Endothelial cell of umbilical vein (primary cell): Measurements from ENCODE around the gene HOXD3. TPM values are rescaled to one million over a fixed set of nuclear protein-coding genes. Genes with fewer than 3 reads are reported as not detected.

Experiments
- BruUV-seq: library from RNA; stranded (reverse); fragments of 400-500 nt; replicated peaks from 2 replicates; lab custom pipeline; 2021; lab: Mats Ljungman, UMichigan
- CTCF ChIA-PET: fragments of 300-600, 350-600 bp; sonication (Branson Sonifier 250); formaldehyde crosslinking; loops from one replicate; lab custom pipeline; 2021; ENCODE audit warnings: antibody characterized with exemption, inconsistent platforms; lab: Charles Lee
- POLR2A ChIA-PET: fragments of 300-600, 350-600 bp; sonication (Branson Sonifier 250); formaldehyde crosslinking; loops from one replicate; lab custom pipeline; 2021; ENCODE audit warnings: antibody characterized with exemption, inconsistent platforms; lab: Charles Lee
- DNase-seq: peaks from one replicate; pipeline ENCODE4 v3.0.0-alpha.2; 2011; ENCODE audit warnings: low read depth, low spot score
- FAIRE-seq: peaks from 2 replicates; lab custom pipeline; 2011; peaks lifted over from hg19 to GRCh38; lab: Jason Lieb, UNC
- H2AFZ ChIP-seq: 2 replicates; pipeline ENCODE4 v1.6.0; 2012; ENCODE audit warnings: low read depth, low read length, control low read depth, inconsistent platforms
- H3K27ac ChIP-seq: 2 replicates; pipeline ENCODE4 v1.5.1; 2011; ENCODE audit warnings: low read depth, mild to moderate bottlenecking, control low read depth, low read length, moderate library complexity; ENCODE audit not compliant: insufficient read depth
- H3K27me3 ChIP-seq, 2 experiments: 2 replicates each; pipeline versions ENCODE4 v1.6.0 to v1.6.1; 2011; ENCODE audit warnings: low read length in 2 of 2, mixed read lengths in 1 of 2; ENCODE audit not compliant: control insufficient read depth in 2 of 2, insufficient read depth in 2 of 2
- H3K36me3 ChIP-seq, 2 experiments: 2 replicates in 1 of 2; 3 replicates in 1 of 2; pipeline ENCODE4 v1.5.1; 2011; ENCODE audit warnings: low read length in 2 of 2, mild to moderate bottlenecking in 1 of 2, moderate library complexity in 1 of 2; ENCODE audit not compliant: control insufficient read depth in 2 of 2, insufficient read depth in 2 of 2; ENCODE audit errors: extremely low read depth in 1 of 2
- H3K4me1 ChIP-seq: 3 replicates; pipeline ENCODE4 v1.5.1; 2011; ENCODE audit warnings: mild to moderate bottlenecking, low read length; ENCODE audit not compliant: control insufficient read depth, insufficient read depth; ENCODE audit errors: extremely low read depth
- H3K4me2 ChIP-seq: 2 replicates; pipeline ENCODE4 v1.6.1; 2011; ENCODE audit warnings: low read length, control low read depth, mixed read lengths; ENCODE audit not compliant: insufficient read depth
- H3K4me3 ChIP-seq, 3 experiments: fragments of 200-600 bp in 1 of 3; sonication (generic), shearing (Covaris generic) in 1 of 3; replicated peaks in 1 of 3; 2 replicates each; pipeline ENCODE4 v1.5.1; 2011 to 2016; ENCODE audit warnings: control low read depth in 3 of 3, low read length in 3 of 3, mild to moderate bottlenecking in 2 of 3, inconsistent platforms in 1 of 3, low read depth in 1 of 3, moderate library complexity in 1 of 3; ENCODE audit not compliant: insufficient read depth in 1 of 3
- H3K79me2 ChIP-seq: 2 replicates; pipeline ENCODE4 v1.6.0; 2012; ENCODE audit warnings: low read length, inconsistent platforms; ENCODE audit not compliant: control insufficient read depth, insufficient read depth
- H3K9ac ChIP-seq: replicated peaks from 2 replicates; pipeline ENCODE3; 2011; ENCODE audit warnings: low read length, control low read depth; ENCODE audit not compliant: insufficient read depth; ENCODE audit errors: extremely low read depth
- H3K9me1 ChIP-seq: replicated peaks from 3 replicates; pipeline ENCODE4 v1.6.0; 2011; ENCODE audit warnings: mild to moderate bottlenecking, low read length; ENCODE audit not compliant: control insufficient read depth, insufficient read depth; ENCODE audit errors: extremely low read depth
- H3K9me3 ChIP-seq: replicated peaks from 2 replicates; pipeline ENCODE4 v1.5.1; 2012; ENCODE audit warnings: low read length, inconsistent platforms; ENCODE audit not compliant: control insufficient read depth, insufficient read depth
- H4K20me1 ChIP-seq: replicated peaks from 2 replicates; pipeline ENCODE3; 2011; ENCODE audit warnings: mild to moderate bottlenecking, low read length; ENCODE audit not compliant: control insufficient read depth, insufficient read depth; ENCODE audit errors: extremely low read depth
- CTCF ChIP-seq, 2 donors: IDR thresholded peaks; 1 replicate in 1 of 2; 2 replicates in 1 of 2; pipeline ENCODE4 v1.5.1; 2011; ENCODE audit warnings: low read length in 2 of 2, mild to moderate bottlenecking in 2 of 2, moderate library complexity in 2 of 2, control low read depth in 1 of 2, inconsistent platforms in 1 of 2, low read depth in 1 of 2; ENCODE audit not compliant: insufficient read depth in 1 of 2; ENCODE audit errors: extremely low read depth in 1 of 2
- EZH2 ChIP-seq: IDR thresholded peaks from 2 replicates; pipeline ENCODE4 v1.6.1; 2012; ENCODE audit warnings: borderline replicate concordance, low read depth, mild to moderate bottlenecking, moderate library complexity, low read length, inconsistent platforms; ENCODE audit not compliant: severe bottlenecking
- FOS ChIP-seq: IDR thresholded peaks from 2 replicates; pipeline ENCODE4 v1.6.1; 2011; ENCODE audit warnings: mild to moderate bottlenecking, low read length, moderate library complexity, borderline replicate concordance; ENCODE audit not compliant: insufficient read depth
- MAX ChIP-seq: IDR thresholded peaks from 2 replicates; pipeline ENCODE4 v1.6.1; 2011; ENCODE audit not compliant: insufficient read depth, insufficient read length
- MYC ChIP-seq: IDR thresholded peaks from one replicate; pipeline ENCODE4 v1.6.1; 2011; ENCODE audit warnings: mild to moderate bottlenecking, low read depth, low read length
- POLR2A ChIP-seq: IDR thresholded peaks from 2 replicates; pipeline ENCODE4 v1.6.1; 2012; ENCODE audit warnings: low read depth, mild to moderate bottlenecking, control low read depth, low read length
- POLR2AphosphoS5 ChIP-seq: IDR thresholded peaks from 2 replicates; pipeline ENCODE4 v1.6.1; 2012; ENCODE audit warnings: low read depth, mild to moderate bottlenecking, control low read depth, low read length, moderate library complexity; ENCODE audit not compliant: insufficient read depth
- dilution Hi-C: fragments of 300-500 bp; cut with MboI; formaldehyde crosslinking; loops from one replicate; pipeline ENCODE4 v1.15.0; 2019; ENCODE audit warnings: low sequenced_read_pairs; ENCODE audit not compliant: extremely low pct_ligation_motif_present
- intact Hi-C: fragments of 100-400 bp; cut with micrococcal nuclease; formaldehyde crosslinking; loops from one replicate; pipeline ENCODE4 v1.10.0; 2022
- polyA plus RNA-seq, 4 experiments: library from polyadenylated mRNA; depleted of rRNA in 3 of 4; stranded (reverse) in 3 of 4; unstranded in 1 of 4; fragments of >200 nt; gene quantifications; 2 replicates each; pipeline versions ENCODE4 v1.2.1 to v1.2.3, GENCODE V29; 2011 to 2012; ENCODE audit warnings: missing spikeins in 1 of 4
- total RNA-seq: library from RNA; stranded (reverse); gene quantifications from 2 replicates; pipeline ENCODE4 v1.2.3, GENCODE V29; 2021

The HOXD3 gene
- total and polyA plus RNA-seq, 2 donors (not counting 3 experiments of a cell fraction or from before 2014, with no cell fraction given) = 2.9 to 20.9 TPM

DNA sequence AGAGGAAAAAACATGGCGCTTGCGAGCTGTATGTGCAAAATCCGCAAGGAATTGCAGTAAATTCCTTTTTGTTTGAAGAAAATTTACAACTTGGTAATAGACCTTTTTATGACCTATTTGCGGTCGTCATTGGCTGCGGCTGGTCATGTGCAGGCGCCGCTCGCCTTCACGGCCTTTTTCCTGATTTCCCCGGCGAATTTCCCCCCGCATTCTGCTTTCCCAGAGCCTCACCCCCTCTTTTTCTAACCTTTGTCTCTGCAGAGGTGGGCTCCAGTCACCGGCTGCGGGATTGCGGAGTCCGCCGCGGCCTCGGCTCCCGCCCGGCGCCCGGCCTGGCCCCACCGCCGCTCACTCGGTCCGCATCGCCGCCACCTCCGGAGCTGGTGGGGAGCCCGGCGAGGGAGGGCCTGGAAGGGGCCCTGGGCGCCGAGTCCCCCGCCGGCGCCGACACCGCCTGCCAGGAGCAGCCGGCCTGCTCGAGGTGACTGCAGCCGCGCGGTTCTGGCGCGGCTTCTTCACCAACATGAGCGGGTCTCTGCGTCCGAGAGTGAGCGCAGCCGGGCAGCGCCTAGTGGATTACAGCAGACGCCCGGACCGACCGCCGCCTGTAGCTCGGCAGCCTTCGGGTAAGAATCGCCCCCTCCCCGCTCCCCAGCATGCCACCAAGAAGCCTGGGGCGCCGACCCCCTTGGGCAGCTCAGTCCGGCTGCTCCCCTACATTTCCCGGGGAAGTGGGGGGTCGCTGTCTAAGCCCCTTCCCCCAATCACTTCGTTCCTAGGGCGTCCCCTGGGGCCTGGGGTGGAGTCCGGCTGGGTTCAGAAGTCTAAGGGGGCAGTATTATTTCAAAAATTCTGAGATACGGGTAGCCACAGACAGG lies 20.5 kb upstream of the HOXD3 start:
- peaks cover 51% of the 10 kb centered on the region for H3K79me2 ChIP-seq
- no TSS peak for BruUV-seq
- no peaks in the 10 kb centered on the region for H3K36me3 ChIP-seq
- H3K9me1 ChIP-seq = no peaks in the 10 kb centered on the region
- H3K27ac ChIP-seq = peak overlapping the region; percentile 86
- DNase-seq (peak; percentile 79), FAIRE-seq (no peak)
- H3K4me2 ChIP-seq = peak overlapping the region; percentile 99
- peak overlapping the region; percentile 55 for H2AFZ ChIP-seq
- peaks cover 55% of the 10 kb centered on the region for H3K4me1 ChIP-seq
- ChIA-PET CTCF (interaction anchor here (0.7 to 6.9 kb wide), 9 partner anchors 9 to 678 kb away, joined by 3 to 227 read pairs (median 8); no protein-coding TSS in a partner anchor), POLR2A (interaction anchor here (1.2 kb wide), 1 partner anchor 418 kb away, joined by 3 read pairs; no protein-coding TSS in a partner anchor)
- peak overlapping the region; percentile 73 to 91 (median 86) for H3K4me3 ChIP-seq
- TF ChIP-seq MAX = peak; percentile 64
- no peak for TF ChIP-seq FOS
- TF ChIP-seq MYC = no peak
- peak; percentile 94 for TF ChIP-seq POLR2A
- TF ChIP-seq EZH2 = no peak
- TF ChIP-seq CTCF (IDR thresholded peaks at IDR 0.05; ENCODE audit: extremely low read depth in 1 of 2, insufficient read depth in 1 of 2, low read depth in 1 of 2, low read length in 2 of 2) = no peak
- TF ChIP-seq POLR2AphosphoS5 = no peak
- H3K9me3 ChIP-seq = no peaks in the 10 kb centered on the region
- H3K27me3 ChIP-seq = no peaks in the 10 kb centered on the region
- intact Hi-C loops (no loop called here), dilution Hi-C loops (loop anchor here (25.0 kb wide), 1 partner anchor 501 kb away; no protein-coding TSS in a partner anchor)
- peak overlapping the region; percentile 66 for H3K9ac ChIP-seq
- no peaks in the 10 kb centered on the region for H4K20me1 ChIP-seq
